A673 (cell line): Measurements from ENCODE around the gene TIMM13. TPM values are rescaled to one million over a fixed set of nuclear protein-coding genes. Genes with fewer than 3 reads are reported as not detected.

Experiments
- BruUV-seq: library from RNA; stranded (reverse); fragments of 400-500 nt; replicated peaks from 2 replicates; lab custom pipeline; 2021; lab: Mats Ljungman, UMichigan
- CTCF ChIA-PET: fragments of 300-600 bp; sonication (Branson Sonifier 250); formaldehyde crosslinking; loops from one replicate; lab custom pipeline; 2022; ENCODE audit warnings: antibody characterized with exemption; lab: Charles Lee
- POLR2A ChIA-PET: fragments of 300-600 bp; sonication (Branson Sonifier 250); formaldehyde crosslinking; loops from one replicate; lab custom pipeline; 2022; ENCODE audit warnings: antibody characterized with exemption; ENCODE audit not compliant: low non-redundant PET; lab: Charles Lee
- DNase-seq: peaks from one replicate; pipeline ENCODE4 v3.0.0-alpha.2; 2015; ENCODE audit warnings: low spot score
- H3K27ac ChIP-seq: fragments of 200-600 bp; sonication (generic); 2 replicates; pipeline ENCODE4 v1.5.1; 2016; ENCODE audit warnings: mixed run types, low read depth, mild to moderate bottlenecking, mixed read lengths, antibody characterized with exemption, low read length; ENCODE audit not compliant: poor library complexity, severe bottlenecking
- H3K27me3 ChIP-seq: fragments of 200-600 bp; sonication (generic); replicated peaks from 2 replicates; pipeline ENCODE4 v1.6.1; 2017; ENCODE audit warnings: mixed run types, low read depth, mild to moderate bottlenecking, mixed read lengths, antibody characterized with exemption, low read length; ENCODE audit not compliant: insufficient read depth, poor library complexity
- H3K36me3 ChIP-seq: fragments of 200-600 bp; sonication (generic); 2 replicates; pipeline ENCODE4 v1.6.1; 2016; ENCODE audit warnings: mixed run types, mild to moderate bottlenecking, mixed read lengths, antibody characterized with exemption, low read length; ENCODE audit not compliant: insufficient read depth, poor library complexity, severe bottlenecking
- H3K4me1 ChIP-seq: fragments of 200-600 bp; sonication (generic); 2 replicates; pipeline ENCODE4 v1.6.1; 2017; ENCODE audit warnings: mixed run types, mild to moderate bottlenecking, mixed read lengths, antibody characterized with exemption, low read length; ENCODE audit not compliant: insufficient read depth, poor library complexity, severe bottlenecking
- H3K4me3 ChIP-seq: fragments of 200-600 bp; sonication (generic); 2 replicates; pipeline ENCODE4 v1.5.1; 2016; ENCODE audit warnings: low read depth, mixed run types, mild to moderate bottlenecking, mixed read lengths, low read length; ENCODE audit not compliant: poor library complexity, severe bottlenecking
- H3K9me3 ChIP-seq: fragments of 200-600 bp; sonication (generic); 2 replicates; pipeline ENCODE4 v1.6.1; 2016; ENCODE audit warnings: mixed run types, low read depth, mild to moderate bottlenecking, mixed read lengths, antibody characterized with exemption, low read length; ENCODE audit not compliant: poor library complexity, severe bottlenecking
- EZH2 ChIP-seq: fragments of 200-600 bp; sonication (generic); IDR thresholded peaks from 2 replicates; pipeline ENCODE4 v1.6.1; 2017; ENCODE audit warnings: borderline replicate concordance, low read depth, mild to moderate bottlenecking, mixed read lengths, antibody characterized with exemption, low read length; ENCODE audit not compliant: poor library complexity, severe bottlenecking
- intact Hi-C: fragments of 100-400 bp; cut with micrococcal nuclease; formaldehyde crosslinking; loops from one replicate; pipeline ENCODE4 v1.10.0; 2022; ENCODE audit not compliant: unreplicated experiment
- microRNA-seq: library from miRNA; unstranded; fragments of <30 nt; microRNA quantifications from one replicate; pipeline ENCODE4 v1.2.0, GENCODE V29; 2021
- total RNA-seq: library from RNA; stranded (reverse); gene quantifications from 2 replicates; pipeline ENCODE4 v1.2.3, GENCODE V29; 2021
- TF ChIP-seq, protein P1 (sequence below): fragments of 300-800, 200-600 bp; sonication (generic); conservative IDR thresholded peaks from 2 replicates; pipeline ENCODE4 v1.5.1; 2017; ENCODE audit warnings: low read depth, mild to moderate bottlenecking, antibody characterized with exemption, low read length, moderate library complexity, mixed read lengths

The TIMM13 gene
- total RNA-seq, 1 experiment from 2014 or later = 213 TPM

DNA sequence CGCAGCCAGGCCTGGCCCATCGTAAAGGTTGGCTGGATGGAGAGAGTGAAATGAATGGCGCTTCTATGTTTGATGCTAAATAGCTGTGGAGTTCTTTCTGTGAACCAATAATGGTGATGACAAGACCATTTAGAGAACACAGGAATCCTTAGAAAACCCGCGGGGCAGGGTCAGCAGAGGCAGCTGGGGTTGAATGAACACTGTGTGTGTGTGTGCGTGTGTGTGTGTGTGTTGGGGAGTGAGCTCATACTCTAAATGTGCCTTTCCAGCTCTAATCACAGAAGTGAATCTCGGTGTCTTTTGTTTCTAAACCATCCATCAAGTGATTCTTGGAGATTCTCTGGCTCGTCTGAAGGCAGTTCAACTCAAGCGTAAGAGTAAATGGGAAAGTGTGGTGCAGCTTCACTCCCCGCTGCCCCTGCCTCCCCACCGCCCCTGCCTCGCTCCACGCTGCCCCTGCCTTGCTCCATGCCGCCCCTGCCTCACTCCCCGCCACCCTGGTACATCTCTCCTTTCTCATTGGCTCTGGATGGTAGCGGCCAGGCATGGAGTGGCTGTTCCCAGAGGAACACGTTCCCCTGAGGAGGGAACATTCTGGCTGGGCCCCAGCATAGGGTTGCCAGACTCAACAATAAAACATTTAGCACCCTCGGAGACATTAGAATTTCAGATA is 46.1 kb downstream of the TIMM13 start:
- intact Hi-C loops = no loop called here
- Histone ChIP-seq H3K36me3 (no peaks in the 10 kb centered on the region), H3K4me3 (no peak overlapping the region), H3K4me1 (peaks cover 7% of the 10 kb centered on the region), H3K9me3 (no peaks in the 10 kb centered on the region), H3K27ac (no peak overlapping the region), H3K27me3 (no peaks in the 10 kb centered on the region)
- BruUV-seq = no TSS peak
- no peak for DNase-seq
- ChIA-PET POLR2A (interaction anchor here (0.6 kb wide), 1 partner anchor 9 kb away, joined by 5 read pairs; no protein-coding TSS in a partner anchor), CTCF (no interaction called here)
- TF ChIP-seq EZH2 = no peak
- TF ChIP-seq, protein P1, sequence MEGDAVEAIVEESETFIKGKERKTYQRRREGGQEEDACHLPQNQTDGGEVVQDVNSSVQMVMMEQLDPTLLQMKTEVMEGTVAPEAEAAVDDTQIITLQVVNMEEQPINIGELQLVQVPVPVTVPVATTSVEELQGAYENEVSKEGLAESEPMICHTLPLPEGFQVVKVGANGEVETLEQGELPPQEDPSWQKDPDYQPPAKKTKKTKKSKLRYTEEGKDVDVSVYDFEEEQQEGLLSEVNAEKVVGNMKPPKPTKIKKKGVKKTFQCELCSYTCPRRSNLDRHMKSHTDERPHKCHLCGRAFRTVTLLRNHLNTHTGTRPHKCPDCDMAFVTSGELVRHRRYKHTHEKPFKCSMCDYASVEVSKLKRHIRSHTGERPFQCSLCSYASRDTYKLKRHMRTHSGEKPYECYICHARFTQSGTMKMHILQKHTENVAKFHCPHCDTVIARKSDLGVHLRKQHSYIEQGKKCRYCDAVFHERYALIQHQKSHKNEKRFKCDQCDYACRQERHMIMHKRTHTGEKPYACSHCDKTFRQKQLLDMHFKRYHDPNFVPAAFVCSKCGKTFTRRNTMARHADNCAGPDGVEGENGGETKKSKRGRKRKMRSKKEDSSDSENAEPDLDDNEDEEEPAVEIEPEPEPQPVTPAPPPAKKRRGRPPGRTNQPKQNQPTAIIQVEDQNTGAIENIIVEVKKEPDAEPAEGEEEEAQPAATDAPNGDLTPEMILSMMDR = no peak

GRCh38 chr19:2380567-2380966 is 46.8 kb downstream of the TIMM13 start:
- H3K4me1 ChIP-seq = peaks cover 7% of the 10 kb centered on the region
- ChIA-PET POLR2A (interaction anchor here (0.6 kb wide), 2 partner anchors 9 to 365 kb away, joined by 5 to 19 read pairs; no protein-coding TSS in a partner anchor), CTCF (no interaction called here)
- no peak for DNase-seq
- H3K9me3 ChIP-seq = no peaks in the 10 kb centered on the region
- no peaks in the 10 kb centered on the region for H3K27me3 ChIP-seq
- no peak overlapping the region for H3K27ac ChIP-seq
- intact Hi-C loops = no loop called here
- no peak for TF ChIP-seq EZH2
- TF ChIP-seq, protein P1 = no peak
- H3K4me3 ChIP-seq = no peak overlapping the region
- H3K36me3 ChIP-seq = no peaks in the 10 kb centered on the region
- no TSS peak for BruUV-seq

DNA sequence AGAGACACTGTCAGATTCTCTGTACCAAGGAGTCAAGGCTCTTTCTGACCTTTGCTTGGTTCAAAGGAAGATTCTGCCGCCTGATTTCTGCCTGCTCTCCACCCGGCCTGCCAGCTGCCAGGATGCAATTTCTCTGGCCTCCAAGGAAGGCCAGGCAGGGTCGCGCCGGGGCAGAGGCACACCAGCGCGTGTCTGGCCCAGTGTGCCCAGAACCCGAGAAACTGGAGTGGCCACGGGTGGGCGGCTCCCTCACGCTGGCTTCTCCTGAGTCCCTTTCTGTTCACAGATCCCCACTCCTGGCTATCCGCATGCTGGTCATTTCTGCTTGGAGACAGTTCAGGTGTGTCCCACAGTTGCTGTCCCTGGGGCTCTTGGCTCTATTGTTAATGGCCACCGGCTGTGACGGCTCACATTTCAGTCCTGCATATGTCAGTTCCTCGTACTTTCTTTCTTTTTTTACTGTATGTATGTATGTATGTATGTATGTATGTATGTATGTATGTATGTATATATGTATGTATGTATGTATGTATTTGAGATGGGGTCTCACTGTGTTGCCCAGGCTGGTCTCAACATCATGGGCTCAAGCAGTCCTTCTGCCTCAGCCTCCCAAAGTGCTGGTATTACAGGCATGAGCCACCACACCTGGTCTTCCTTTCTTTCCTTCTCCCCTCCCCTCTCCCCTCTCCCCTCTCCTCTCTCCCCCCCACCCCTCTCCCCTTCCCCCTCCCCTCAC is 50.4 kb downstream of the TIMM13 start:
- BruUV-seq = no TSS peak
- CTCF ChIA-PET = no interaction called here
- intact Hi-C loops = no loop called here
- no peak overlapping the region for H3K27ac ChIP-seq
- H3K4me1 ChIP-seq = no peaks in the 10 kb centered on the region
- H3K36me3 ChIP-seq = no peaks in the 10 kb centered on the region
- H3K4me3 ChIP-seq = no peak overlapping the region
- no peak for DNase-seq
- POLR2A ChIA-PET = no interaction called here
- no peaks in the 10 kb centered on the region for H3K9me3 ChIP-seq
- no peak for TF ChIP-seq EZH2
- TF ChIP-seq, protein P1 = no peak
- no peaks in the 10 kb centered on the region for H3K27me3 ChIP-seq

Small RNA genes within 50 kb of the gene (microRNA-seq; reads per million reads assigned to microRNA genes)
- gene MIR7108 = 5.9 reads per million, percentile 19 among the genes with 10 or more reads in this experiment

Other genes starting within 250 kb of the TIMM13 start
- 73.7 and 75.9 TPM in 2 replicates for gene PLEKHJ1, start 191.3 kb downstream of the TIMM13 start, total RNA-seq
- 186 and 187 TPM in 2 replicates for gene SF3A2, start 190.8 kb downstream of the TIMM13 start, total RNA-seq
- gene AMH, start 178.3 kb downstream of the TIMM13 start, total RNA-seq = 15.1 and 16.3 TPM in 2 replicates
- gene JSRP1, start 171.2 kb downstream of the TIMM13 start, total RNA-seq = 0.73 TPM in 1 of 2 replicates, not detected in the other
- not detected in 2 replicates for gene PEAK3, start 145.4 kb downstream of the TIMM13 start, total RNA-seq
- gene LINGO3, start 119.4 kb downstream of the TIMM13 start, total RNA-seq = not detected in 2 replicates
- gene LSM7, start 99.0 kb downstream of the TIMM13 start, total RNA-seq = 137 and 152 TPM in 2 replicates
- gene SPPL2B, start 98.9 kb downstream of the TIMM13 start, total RNA-seq = 86.8 and 94.2 TPM in 2 replicates
- not detected in 2 replicates for gene TMPRSS9, start 67.3 kb downstream of the TIMM13 start, total RNA-seq
- 241 and 243 TPM in 2 replicates for gene LMNB2, start 29.4 kb upstream of the TIMM13 start, total RNA-seq
- gene GADD45B, start 48.5 kb upstream of the TIMM13 start, total RNA-seq = 12.3 and 16.4 TPM in 2 replicates